Left lobe of liver (tissue), 2 donors: Measurements from ENCODE around the gene MC1R. TPM values are rescaled to one million over a fixed set of nuclear protein-coding genes. Genes with fewer than 3 reads are reported as not detected.

Experiments
- ATAC-seq: fragments of 200-7000 bp; cut with Tn5 transposase; one replicate; pipeline ENCODE4 v1.9.1; 2020; ENCODE audit warnings: mild to moderate bottlenecking, moderate library complexity
- DNase-seq: peaks from one replicate; pipeline ENCODE4 v3.0.0-alpha.2; 2020; ENCODE audit warnings: low spot score
- total RNA-seq: library from RNA; stranded (reverse); gene quantifications from one replicate; pipeline ENCODE4 v1.2.1, GENCODE V29; 2021
- donor health status: DM: no; HTN: no; CAD: no; lungs with moderate emphysema.
- donor health status: DM: no; HTN: yes; CAD: no.

Gene MC1R
- total RNA-seq, 1 donor from 2014 or later, result 1.9 TPM

DNA sequence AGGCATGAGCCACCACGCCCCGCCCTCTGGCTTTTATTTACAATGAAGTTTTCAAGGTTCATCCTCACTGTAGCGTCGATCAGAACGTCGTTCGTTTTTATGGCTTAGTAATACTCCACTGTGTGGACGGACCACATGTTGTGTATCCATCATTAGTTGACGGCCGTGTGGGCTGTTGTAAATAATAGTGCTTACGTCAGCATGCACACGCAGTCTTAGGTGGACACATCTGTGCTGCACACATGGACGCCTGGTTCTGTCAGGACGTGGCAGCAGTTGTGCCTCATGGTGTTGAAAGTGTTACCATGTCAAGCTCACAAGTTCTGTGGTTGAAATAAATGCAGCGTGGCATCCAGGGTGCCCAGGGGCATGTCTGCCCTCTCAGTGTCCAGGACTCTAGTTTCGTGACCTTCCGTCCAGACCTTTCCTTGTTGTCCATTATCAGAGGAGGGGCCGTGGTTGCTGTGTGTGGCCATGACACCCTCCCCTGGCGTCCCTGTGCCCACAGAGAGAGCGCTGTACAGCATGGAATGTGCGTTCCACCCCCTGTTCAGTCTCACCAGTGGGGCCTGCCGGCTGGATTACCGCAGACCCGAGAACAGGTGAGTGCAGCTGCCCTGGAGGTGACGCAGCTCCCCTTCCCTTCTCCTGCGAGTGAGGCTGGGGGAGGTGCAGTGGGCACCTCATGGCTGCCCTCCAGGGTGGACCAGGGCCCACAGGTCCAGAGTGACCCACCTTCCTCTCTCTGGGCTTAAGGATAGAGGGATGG, 23.0 kb upstream of the MC1R start:
- no peak for DNase-seq
- no peak for ATAC-seq

DNA sequence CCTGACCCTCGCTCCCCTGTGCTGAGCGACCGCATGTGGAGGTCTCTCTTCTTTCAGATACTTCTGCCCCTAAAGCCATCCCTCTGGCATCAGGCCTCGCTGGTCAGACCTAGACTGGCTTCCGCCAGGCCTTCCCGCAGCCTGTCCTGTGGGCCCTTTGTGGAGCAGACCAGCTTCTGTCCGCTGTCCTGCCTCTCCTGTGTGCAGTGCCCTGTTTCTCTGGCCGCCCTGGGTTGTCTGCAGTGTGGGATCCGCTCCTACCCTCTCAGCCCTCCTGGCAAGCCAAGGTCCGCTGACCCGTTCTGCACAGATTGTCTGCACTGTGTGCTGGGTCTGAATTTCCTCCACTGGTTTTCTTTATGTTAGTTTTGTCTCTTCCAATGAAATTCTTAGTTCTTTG, 21.5 kb upstream of the MC1R start:
- DNase-seq, result no peak
- ATAC-seq, result no peak

DNA sequence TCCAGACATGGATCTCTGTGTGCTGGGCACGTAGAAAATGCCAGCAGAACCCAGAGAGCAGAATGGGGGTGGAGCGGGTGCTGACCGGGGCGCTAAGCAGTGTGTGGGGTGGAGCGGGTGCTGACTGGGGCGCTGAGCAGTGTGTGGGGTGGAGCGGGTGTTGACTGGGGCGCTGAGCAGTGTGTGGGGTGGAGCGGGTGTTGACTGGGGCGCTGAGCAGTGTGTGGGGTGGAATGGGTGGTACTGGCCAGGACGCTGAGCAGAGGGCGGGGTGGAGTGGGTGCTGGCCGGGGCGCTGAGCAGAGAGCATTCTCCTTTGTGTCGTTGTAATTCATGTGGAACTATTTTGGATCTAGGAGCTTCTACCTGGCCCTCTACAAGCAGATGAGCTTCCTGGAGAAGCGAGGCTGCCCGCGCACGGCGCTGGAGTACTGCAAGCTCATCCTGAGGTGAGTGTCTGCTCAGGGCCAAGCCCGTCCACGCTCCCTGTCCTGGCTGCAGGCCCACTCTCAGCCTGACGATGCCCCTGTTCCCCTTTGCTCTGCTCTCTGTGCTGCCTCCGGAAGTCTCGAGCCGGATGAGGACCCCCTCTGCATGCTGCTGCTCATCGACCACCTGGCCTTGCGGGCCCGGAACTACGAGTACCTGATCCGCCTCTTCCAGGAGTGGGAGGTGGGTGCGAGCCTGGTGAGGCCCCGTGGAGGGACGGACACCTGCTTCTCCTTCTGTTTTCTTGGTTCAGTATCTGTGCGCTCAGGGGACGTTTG, 20.3 kb upstream of the MC1R start:
- ATAC-seq (no peak), DNase-seq (no peak)

DNA sequence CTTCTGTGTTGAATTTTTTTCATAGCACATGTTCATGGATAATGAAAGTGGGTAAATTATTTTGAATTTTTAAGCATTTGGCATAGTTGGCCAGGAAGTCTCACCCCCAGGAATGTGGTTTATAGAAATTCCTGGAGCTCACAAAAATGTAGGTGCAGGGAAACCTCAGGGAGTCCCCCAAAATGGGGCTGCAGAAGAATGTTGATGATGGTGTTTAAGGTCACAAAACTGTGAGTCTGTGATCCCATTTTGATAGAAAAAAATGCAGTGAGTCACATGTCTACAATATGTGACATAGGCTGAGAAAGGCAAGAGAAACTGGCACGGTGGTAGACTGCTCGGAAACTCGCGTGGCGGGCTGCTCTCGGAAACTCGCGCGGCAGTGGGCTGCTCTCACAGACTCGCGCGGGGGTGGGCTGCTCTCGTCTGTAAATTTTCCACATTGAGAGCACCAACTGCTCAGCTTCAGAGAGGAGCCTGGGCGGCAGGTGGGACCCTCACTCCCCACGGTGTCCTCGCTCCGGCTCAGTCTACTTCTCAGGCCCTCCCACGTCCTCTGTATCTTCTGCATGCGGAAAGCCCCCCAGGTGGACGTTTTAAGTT, 18.7 kb upstream of the MC1R start:
- ATAC-seq (no peak), DNase-seq (no peak)

DNA sequence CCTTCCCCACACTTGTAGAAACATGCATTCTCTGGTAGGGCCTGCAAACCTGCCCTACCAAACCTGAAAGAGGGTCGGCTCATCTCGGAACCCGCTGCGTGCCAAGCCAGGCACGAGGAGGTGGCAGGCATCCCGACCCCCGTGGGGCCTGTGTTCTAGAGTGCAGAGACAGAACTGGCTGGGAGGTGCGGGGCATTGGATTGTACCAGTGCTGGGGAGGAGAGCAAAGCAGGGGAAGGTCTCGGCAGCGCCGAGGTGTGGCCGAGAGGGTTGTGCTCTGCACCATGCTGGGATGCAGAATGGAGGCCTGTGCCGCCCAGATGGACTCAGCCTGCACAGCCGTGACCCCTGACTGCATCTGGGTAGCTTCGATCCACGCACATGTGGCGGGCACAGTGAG, 17.8 kb upstream of the MC1R start:
- DNase-seq, result no peak

DNA sequence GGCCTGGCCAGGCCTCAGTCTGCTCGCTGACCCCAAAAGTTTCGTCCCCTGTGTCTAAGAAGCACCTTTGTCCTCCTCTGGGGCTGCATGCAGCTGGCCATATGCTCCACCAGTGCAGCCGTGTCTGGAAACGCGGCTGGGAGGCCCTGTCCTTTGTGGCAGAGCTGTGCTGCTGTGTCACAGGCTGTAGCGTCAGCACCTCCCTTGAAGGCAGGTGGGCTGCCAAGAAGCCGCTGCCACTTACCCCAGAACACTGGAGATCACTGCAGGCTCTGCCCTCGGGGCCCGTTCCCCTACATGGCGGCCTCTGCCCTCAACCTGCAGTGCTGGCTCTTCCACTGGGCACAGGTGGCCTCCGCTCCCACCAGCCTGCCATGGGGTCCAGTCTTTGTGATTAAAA, 15.7 kb upstream of the MC1R start:
- DNase-seq, result no peak
- peak; percentile 32 for ATAC-seq

More for the DNA sequence above, 17.8 kb upstream of the MC1R start:
- no peak for ATAC-seq

DNA sequence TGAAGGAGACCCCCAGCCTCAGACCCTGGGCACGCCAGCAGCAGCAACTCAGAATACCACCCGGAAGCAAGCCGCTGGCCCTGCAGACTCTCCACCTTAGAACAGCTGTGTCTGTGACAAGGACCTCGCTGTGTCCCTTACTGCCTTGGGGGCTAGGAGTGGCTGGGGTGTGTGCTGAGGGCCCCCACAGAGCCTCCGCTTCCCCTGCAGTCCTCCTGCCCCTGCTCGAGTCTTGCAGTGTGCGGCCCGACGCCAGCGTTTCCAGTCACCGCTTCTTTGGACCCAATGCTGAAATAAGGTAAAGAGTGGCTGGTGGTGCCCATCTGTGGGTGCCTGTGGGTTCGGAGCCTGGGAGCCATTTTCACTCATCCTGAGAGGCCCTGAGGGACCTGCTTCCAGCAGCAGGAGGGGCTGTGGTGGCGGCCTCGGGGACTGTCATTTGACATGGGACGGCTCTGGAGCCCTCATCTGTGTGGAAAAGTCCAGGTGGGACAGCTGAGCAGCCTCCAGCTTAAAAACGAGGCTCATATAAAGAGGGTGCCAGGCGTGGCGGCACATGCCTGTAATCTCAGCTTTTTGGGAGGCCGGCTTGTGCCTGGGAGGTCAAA, 14.7 kb upstream of the MC1R start:
- DNase-seq (no peak), ATAC-seq (peak; percentile 8)

DNA sequence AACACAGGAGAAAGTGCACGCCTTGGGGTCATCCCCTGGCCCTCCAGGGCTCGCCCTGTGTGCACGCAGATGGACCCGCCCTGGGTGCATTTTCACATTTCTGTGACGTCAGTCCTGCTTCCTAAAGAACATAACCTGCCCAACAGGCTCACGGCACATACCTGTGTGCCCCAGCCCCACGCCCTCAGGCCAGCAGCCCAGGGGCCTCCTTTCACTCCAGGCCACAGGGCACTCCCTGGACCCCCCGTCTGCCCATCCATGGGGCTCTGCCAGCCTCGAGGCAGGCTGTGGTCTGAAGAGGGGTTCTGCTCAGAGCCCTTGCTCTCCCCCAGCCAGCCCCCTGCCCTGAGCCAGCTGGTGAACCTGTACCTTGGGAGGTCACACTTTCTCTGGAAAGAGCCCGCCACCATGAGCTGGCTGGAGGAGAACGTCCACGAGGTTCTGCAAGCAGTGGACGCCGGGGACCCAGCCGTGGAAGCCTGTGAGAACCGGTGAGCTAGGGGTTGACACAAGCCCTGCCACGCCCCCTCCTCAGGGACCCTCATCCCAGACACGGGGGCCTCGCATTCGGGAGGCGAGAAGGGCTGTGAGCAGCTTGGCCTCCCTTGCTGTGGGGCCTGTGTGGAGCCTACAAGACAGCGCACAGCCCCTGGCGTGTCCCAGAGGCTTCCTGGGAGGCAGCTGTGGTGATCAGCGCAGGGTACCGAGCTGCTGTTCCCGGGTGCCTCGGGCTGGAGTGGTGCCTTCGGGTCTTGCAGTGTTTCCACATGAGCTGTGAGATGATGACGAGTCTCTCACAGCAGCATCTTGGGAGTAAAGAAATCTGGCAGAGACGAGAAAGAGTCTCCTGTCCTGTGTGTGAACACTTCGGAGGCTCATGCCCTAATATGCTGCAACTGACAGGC, 13.8 kb upstream of the MC1R start:
- DNase-seq, result no peak
- peak; percentile 8 for ATAC-seq

DNA sequence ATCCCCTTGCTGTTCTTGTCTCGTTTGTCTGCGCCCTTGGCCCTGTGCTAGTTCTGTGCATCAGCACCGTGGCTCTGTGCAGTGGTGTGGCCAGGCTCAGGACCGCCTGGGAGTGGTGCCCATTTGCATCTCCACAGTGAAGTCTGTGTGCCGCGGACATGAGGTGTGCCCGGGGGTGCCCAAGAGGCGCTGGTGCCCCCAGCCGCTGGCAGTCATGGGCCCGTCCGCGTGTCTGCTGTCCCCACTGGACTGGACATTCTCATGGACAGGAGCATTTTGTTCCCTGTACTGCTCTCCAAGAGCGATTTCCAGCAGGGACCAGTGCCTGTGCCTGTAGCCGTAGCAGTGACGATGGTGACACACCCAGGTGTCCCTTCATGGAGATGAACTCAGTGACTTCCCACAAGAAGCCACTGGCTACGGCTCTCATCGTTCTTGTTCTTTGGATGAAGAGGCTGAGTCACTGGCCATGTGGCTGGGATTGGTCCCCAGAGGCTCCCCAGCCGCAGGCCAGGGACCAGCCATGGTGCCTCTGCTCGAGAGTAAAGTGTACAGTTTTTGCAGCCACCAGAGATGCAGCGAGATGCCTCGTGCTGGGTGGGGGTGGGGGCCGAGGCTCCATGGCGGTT, 13.0 kb upstream of the MC1R start:
- ATAC-seq (no peak), DNase-seq (no peak)

DNA sequence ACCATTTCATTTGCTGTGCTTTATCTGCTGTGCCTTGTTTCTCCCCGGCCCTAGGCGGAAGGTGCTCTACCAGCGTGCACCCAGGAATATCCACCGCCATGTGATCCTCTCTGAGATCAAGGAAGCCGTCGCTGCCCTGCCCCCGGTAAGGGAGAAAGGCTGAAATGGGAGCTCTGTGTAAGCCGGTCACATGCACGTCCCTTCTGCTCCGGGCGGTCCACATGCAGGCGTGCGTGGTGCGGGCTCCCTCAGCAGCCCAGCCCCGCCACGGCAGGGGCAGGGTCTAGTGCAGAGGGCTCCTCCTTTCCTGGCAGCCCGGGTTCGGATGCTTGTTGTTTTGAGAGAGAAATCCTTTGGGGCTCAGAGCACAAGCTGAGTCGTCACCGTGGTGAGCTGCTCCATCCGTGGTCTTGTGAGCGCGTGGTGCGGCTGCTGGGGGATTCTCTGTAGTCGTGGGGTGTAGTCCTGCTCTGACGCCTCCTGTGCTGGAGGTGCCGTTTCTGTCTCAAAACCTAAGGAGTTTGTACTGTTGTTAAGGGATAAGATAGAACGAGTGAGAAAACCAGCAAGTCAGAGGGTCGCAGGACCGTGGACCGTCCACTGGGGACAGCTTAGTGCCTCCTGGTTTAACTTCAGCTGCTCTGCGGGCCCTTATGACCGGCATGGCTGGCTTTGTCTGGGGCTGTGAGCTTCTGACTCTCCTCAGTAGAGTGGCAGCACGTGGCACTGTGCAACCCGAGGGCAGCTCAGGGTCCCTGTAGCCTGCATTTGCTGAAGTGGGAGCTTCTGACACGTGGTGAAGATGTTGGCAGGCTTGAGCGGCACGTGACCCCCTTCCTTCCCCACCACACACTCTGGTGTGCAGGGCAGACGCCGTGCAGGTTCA, 12.3 kb upstream of the MC1R start:
- no peak for DNase-seq
- no peak for ATAC-seq

DNA sequence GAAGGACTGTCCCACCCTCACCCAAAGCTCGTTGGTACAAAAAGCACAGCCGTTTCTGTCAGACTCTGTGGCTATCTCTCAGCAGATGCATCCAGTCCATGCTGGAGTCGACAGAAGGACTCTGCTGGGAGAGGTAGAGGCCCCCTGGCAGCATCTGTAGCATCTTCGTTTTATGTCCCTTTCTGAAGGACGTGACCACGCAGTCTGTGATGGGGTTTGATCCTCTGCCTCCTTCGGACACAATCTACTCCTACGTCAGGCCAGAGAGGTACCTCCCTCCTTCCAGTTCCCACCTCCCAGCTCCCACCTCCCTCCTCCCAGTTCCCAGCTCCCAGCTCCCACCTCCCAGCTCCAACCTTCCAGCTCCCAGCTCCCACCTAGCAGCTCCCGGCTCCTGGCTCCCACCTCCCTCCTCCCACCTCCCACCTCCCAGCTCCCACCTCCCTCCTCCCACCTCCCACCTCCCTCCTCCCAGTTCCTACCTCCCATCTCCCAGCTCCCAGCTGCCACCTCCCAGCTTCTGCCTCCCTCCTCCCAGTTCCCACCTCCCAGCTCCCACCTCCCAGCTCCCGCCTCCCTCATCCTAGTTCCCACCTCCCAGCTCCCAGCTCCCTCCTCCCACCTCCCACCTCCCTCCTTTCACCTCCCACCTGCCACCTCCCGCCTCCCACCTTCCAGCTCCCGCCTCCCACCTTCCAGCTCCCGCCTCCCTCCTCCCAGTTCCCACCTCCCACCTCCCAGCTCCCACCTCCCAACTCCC, 11.4 kb upstream of the MC1R start:
- no peak for ATAC-seq

DNA sequence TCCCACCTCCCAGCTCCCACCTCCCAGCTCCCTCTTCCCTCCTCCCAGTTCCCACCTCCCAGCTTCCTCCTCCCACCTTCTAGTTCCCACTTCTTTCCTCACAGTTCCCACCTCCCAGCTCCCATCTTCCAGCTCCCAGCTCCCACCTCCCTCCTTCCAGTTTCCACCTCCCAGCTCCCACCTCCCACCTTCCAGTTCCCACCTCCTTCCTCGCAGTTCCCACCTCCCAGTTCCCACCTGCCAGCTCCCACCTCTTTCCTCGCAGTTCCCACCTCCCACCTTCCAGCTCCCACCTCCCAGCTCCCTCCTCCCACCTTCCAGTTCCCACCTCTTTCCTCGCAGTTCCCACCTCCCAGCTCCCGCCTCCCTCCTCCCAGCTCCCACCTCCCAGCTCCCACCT, 10.4 kb upstream of the MC1R start:
- no peak for ATAC-seq

More for the DNA sequence above, 11.4 kb upstream of the MC1R start:
- DNase-seq, result no peak

DNA sequence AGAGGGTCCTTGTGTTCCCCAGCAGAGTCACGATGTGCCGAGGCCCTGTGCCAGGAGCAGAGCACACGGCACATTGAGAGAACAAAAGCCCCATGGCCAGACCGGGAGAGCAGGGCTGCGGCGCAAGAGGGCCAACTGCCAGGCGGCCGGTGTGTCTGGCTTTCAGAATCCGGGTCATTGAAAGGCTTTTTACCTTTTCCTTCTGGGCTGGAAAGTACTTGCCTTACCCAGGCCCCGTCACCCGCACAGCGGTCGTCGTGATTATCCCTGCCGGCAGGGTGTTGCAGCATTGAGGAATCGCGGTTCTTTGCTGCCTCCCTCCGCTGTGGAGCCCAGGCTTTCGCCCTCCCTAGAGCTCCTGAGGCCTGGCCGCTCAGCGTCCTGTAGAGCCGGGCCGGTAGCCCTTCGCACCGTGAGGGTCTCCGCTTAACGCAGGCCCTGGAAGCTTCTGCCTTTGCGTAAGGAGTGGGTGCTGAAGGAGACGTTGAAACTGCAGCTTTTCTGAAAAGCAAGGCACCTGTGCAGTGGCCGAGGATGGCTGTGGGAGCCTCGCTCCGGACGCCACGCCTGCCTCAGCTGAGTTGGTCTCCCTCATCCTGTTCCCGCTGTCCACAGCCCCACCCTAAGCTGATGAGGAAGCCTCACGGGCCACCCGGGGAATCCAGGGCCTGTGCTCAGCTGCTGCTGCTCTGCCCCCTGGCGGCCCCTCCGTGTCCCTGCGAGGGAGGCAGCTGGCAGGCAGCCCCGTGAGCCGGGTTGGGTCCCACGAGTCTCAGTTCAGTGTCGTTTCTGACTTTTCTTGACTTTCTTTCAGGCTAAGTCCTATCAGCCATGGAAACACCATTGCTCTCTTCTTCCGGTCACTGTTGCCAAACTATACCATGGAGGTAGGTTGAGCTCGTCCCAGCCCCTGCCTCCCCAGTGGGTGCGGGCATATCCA, 8.6 kb upstream of the MC1R start:
- ATAC-seq (peak; percentile 81), DNase-seq (peak; percentile 69)

More for the DNA sequence above, 10.4 kb upstream of the MC1R start:
- no peak for DNase-seq

DNA sequence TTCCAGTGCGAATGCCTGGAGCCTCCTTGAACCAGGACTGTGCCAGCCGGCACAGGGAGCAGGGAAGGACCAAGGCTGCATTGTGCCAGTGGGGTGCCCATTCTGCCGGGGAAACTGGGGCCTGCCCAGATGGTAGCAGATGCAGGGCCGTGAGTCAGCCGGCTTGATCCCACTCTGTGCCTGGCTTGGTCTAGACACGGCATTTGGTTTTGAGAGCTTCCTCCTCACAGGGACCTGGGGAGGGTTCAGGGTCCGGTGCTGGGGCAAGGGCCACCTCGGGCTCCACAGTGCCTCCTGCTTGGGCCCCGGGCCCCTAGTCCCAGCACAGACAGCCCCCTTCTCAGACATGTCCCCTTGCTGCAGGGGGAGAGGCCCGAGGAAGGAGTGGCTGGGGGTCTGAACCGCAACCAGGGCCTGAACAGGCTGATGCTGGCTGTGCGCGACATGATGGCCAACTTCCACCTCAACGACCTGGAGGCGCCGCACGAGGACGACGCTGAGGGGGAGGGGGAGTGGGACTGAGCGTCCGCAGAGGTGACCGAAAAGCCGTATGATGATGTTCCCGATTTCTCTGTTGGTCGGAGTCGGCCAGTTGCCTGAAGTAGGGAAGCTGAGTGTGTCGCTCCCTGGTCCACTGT, 7.8 kb upstream of the MC1R start:
- DNase-seq, result no peak
- no peak for ATAC-seq

DNA sequence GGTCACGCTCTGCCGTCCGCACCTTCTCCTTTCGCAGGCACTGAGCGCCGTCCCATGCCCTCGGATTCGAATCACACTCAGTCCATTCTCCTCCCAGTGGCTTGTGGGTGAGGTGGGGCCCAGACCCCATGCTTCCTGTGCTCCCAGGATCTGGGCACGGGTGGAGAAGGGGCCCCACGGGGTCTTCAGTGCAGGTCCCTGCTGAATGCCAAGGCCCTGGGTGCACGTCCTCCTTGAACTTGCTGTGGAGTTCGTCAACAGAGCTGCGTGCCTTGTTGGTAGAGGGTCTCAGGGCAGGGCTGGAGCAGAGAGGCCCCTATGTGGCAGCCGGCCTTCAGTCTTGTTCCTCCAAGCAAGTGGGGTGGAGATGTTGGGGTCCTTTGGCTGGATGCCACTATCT, 7.3 kb upstream of the MC1R start:
- DNase-seq (no peak), ATAC-seq (no peak)

DNA sequence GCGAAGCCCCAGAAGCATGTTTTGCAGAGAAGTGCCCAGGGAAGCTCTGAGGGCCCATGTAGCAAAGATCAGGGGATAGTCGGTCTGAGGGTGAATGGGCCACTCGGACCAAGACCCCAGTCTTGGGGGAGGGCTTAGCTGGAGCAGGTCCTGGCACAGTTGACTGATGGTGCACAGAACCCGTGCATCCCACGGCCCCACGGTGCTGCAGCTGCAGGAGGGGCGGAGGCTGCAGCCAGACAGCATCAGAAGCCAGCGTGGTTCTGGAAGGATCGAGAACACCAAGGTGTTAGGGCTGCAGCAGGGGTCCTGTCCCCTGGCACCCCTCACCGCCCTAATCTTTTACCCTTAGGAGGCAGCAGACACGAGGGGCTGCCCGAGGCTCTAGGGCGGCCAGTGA, 6.5 kb upstream of the MC1R start:
- ATAC-seq, result no peak
- DNase-seq, result no peak

DNA sequence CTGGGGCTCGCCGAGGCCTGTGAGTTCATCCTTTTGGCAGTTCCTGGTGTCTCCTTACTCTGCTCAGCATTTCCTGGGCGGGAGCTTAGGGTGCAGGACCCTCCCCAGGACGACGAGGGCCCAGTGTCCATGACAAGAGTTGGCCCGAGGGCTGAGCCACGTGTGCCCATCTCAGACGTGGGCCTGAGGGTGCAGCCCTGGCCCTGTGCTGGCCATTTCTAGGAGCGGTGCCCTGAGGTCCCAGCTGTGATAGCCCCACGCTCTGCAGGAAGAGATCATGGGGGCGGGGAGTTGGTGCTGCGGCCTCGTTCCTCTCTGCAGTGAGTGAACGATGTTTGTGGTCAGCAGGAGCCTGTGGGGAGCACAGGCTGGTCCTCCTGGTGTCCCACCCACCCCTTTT, 6.0 kb upstream of the MC1R start:
- DNase-seq, result no peak

More for the DNA sequence above, 6.0 kb upstream of the MC1R start:
- ATAC-seq, result no peak
